Heart left ventricle (tissue), 13 donors: ENCODE results near the gene UBE2E2.

ENCODE experiments used
- CTCF ChIP-seq, 12 donors: fragments of 200-600 bp; sonication (generic) in 4 of 12; IDR thresholded peaks; one replicate each; pipeline versions ENCODE4 v1.5.0 to v1.8.0; 2018 to 2022; ENCODE audit warnings: antibody characterized with exemption in 12 of 12, mild to moderate bottlenecking in 5 of 12
- POLR2A ChIP-seq, 2 donors: fragments of 450-650 bp; IDR thresholded peaks; one replicate each; pipeline ENCODE4 v1.6.1; 2017; ENCODE audit warnings: antibody characterized with exemption in 2 of 2, mild to moderate bottlenecking in 2 of 2, moderate library complexity in 2 of 2
- donor health status: ischemic (EF 13 %, LVEDD 7.1; RV severe dilation, severe dysfunction).
- donor health status: DM: no; HTN: yes; CAD: no.
- donor health status: DM: no; HTN: no; CAD: no.
- donor health status: ischemic (EF 25% LVEDD 6.9; RV normal size, moderate dysfunction).
- donor health status: ischemic (EF 25% LVEDD 5.7; RV mildly dilated, moderate dysfunction).
- donor health status: ischemic (EF 35%, LVEDD 5.7; RV mildly dilated, moderate dysfunction).
- donor health status: nonischemic (EF 11% LVEDD 7.7; RV severe dilation, severe dysfunction).
- donor health status: DM: yes; HTN: yes; CAD: no.
- donor health status: PGD.
- donor health status: ischemic (EF 29% LVEDD 5.4; RV normal size, mild dysfunction).
- donor health status: nonischemic (EF 23%, LVEDD 6.1; RV moderate dilation, normal function).

GRCh38 chr3:23169551-23169950, 33.6 kb upstream of the UBE2E2 start:
- TF ChIP-seq CTCF (IDR thresholded peaks at IDR 0.05) (no peak), POLR2A (IDR thresholded peaks at IDR 0.05) (no peak)
